ENCODE measurements around the gene PPP6R2.

PPP6R2 gene

DNA sequence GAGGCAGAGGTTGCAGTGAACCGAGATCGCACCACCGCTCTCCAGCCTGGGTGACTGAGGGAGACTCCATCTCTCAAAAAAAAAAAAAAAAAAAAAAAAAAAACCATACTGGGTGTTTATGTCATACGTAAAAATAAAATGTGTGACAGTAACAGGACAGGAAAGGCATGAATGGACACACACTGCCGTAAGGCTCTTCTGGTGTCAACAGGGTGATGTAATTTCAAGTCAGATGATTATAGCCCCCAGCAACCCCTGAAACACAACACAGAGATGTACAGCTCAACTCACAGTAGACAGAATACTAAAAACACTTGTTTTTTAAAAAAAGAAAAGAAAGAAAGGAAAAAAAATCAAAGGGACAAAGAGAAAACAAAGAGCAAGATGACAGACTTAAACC, 109.5 kb downstream of the PPP6R2 start:
- WGBS, 2 donors (ENCODE audit: extremely low coverage in 2 of 2, insufficient read length in 2 of 2, insufficient replicate concordance in 1 of 2), result no CpG with 5 or more reads among the region's 5 CpGs
- no peak overlapping the region for H3K4me2 ChIP-seq (ENCODE audit: insufficient read depth, low read length, poor library complexity, severe bottlenecking)
- H3K36me3 ChIP-seq (replicated peaks in 1 of 2; ENCODE audit: control insufficient read depth in 2 of 2, insufficient read depth in 2 of 2, low read length in 2 of 2), result peaks cover 51 to 91% of the 10 kb centered on the region in 2 donors
- H2BK12ac ChIP-seq (ENCODE audit: low read length), result no peak overlapping the region
- H3K9ac ChIP-seq (ENCODE audit: low read depth, low read length, poor library complexity), result no peak overlapping the region
- H3K4me1 ChIP-seq (ENCODE audit: control insufficient read depth in 2 of 2, insufficient read depth in 1 of 2, low read depth in 1 of 2, low read length in 2 of 2), result no peaks in the 10 kb centered on the region
- no peak for DNase-seq (ENCODE audit: low spot score)
- no peak overlapping the region for H2BK15ac ChIP-seq (ENCODE audit: low read length)
- no peak overlapping the region for H2BK5ac ChIP-seq (ENCODE audit: low read length)
- H3K18ac ChIP-seq (ENCODE audit: low read length), result no peak overlapping the region
- H4K91ac ChIP-seq (ENCODE audit: low read depth, low read length, poor library complexity), result no peak overlapping the region
- no peaks in the 10 kb centered on the region for H3K27me3 ChIP-seq (ENCODE audit: control insufficient read depth in 3 of 3, insufficient read depth in 3 of 3, low read depth in 1 of 3, low read length in 3 of 3)
- H3K14ac ChIP-seq (ENCODE audit: low read length), result no peak overlapping the region
- no peak overlapping the region for H2AK5ac ChIP-seq (ENCODE audit: low read depth, low read length)
- H3K9me3 ChIP-seq (replicated peaks in 1 of 2; ENCODE audit: control insufficient read depth in 2 of 2, insufficient read depth in 1 of 2, low read depth in 1 of 2, low read length in 2 of 2), result peaks cover 0 to 5% of the 10 kb centered on the region in 2 donors
- H4K8ac ChIP-seq (ENCODE audit: low read depth, low read length), result no peak overlapping the region
- no peak overlapping the region for H3K4me3 ChIP-seq (ENCODE audit: low read length in 2 of 2)
- H3K79me1 ChIP-seq (ENCODE audit: low read depth, low read length), result peaks cover 8% of the 10 kb centered on the region
- H2BK120ac ChIP-seq (ENCODE audit: low read depth, low read length), result no peak overlapping the region
- H3K4ac ChIP-seq (ENCODE audit: low read length), result no peak overlapping the region
- H3K27ac ChIP-seq (replicated peaks; ENCODE audit: low read length), result no peak overlapping the region
- no peak overlapping the region for H2AFZ ChIP-seq (ENCODE audit: low read length)
- no peak overlapping the region for H3K23ac ChIP-seq (ENCODE audit: low read depth, low read length, poor library complexity)

DNA sequence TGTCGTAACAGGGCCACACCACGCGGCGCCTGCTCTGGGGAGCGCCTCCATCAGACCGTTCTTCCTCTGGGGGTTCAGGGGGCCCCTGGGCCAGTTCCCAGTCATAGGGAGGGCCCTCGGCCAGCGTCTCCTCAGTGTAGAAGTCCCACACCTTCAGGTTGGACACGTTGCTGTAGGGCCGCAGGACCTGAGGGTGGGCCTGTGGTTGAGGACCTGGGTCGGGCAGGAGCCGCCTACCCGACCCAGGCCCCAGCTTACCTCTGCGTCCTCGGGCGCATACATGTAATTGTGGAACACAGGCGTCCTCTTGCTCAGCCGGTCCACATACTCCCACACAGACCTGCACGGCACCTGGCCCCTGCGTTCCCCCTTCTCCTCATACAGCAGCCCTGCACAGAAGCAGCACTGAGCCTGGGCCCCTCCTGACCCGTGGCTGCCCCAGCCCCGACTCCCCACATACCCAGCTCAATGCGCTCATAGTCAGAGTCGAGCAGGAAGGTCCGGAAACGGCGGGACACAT, 111.5 kb downstream of the PPP6R2 start:
- no peak overlapping the region for H3K14ac ChIP-seq (ENCODE audit: low read length)
- peaks cover 8% of the 10 kb centered on the region for H3K79me1 ChIP-seq (ENCODE audit: low read depth, low read length)
- H2BK120ac ChIP-seq (ENCODE audit: low read depth, low read length), result no peak overlapping the region
- H3K9ac ChIP-seq (ENCODE audit: low read depth, low read length, poor library complexity), result no peak overlapping the region
- no peak overlapping the region for H2BK12ac ChIP-seq (ENCODE audit: low read length)
- H2AFZ ChIP-seq (ENCODE audit: low read length), result no peak overlapping the region
- H2AK5ac ChIP-seq (ENCODE audit: low read depth, low read length), result no peak overlapping the region
- WGBS, 2 donors (ENCODE audit: extremely low coverage in 2 of 2, insufficient read length in 2 of 2, insufficient replicate concordance in 1 of 2), result no CpG with 5 or more reads among the region's 27 CpGs
- no peak overlapping the region for H3K4me2 ChIP-seq (ENCODE audit: insufficient read depth, low read length, poor library complexity, severe bottlenecking)
- peaks cover 0 to 5% of the 10 kb centered on the region in 2 donors for H3K9me3 ChIP-seq (replicated peaks in 1 of 2; ENCODE audit: control insufficient read depth in 2 of 2, insufficient read depth in 1 of 2, low read depth in 1 of 2, low read length in 2 of 2)
- no peak for DNase-seq (ENCODE audit: low spot score)
- no peak overlapping the region for H3K4ac ChIP-seq (ENCODE audit: low read length)
- H2BK15ac ChIP-seq (ENCODE audit: low read length), result no peak overlapping the region
- peak overlapping the region; percentile 53 for H2BK5ac ChIP-seq (ENCODE audit: low read length)
- peak overlapping the region; percentile 73 for H3K23ac ChIP-seq (ENCODE audit: low read depth, low read length, poor library complexity)
- H4K8ac ChIP-seq (ENCODE audit: low read depth, low read length), result no peak overlapping the region
- peaks cover 53 to 92% of the 10 kb centered on the region in 2 donors for H3K36me3 ChIP-seq (replicated peaks in 1 of 2; ENCODE audit: control insufficient read depth in 2 of 2, insufficient read depth in 2 of 2, low read length in 2 of 2)
- no peak overlapping the region for H3K18ac ChIP-seq (ENCODE audit: low read length)
- no peak overlapping the region for H3K4me3 ChIP-seq (ENCODE audit: low read length in 2 of 2)
- no peak overlapping the region for H3K27ac ChIP-seq (replicated peaks; ENCODE audit: low read length)
- no peaks in the 10 kb centered on the region for H3K27me3 ChIP-seq (ENCODE audit: control insufficient read depth in 3 of 3, insufficient read depth in 3 of 3, low read depth in 1 of 3, low read length in 3 of 3)
- no peak overlapping the region for H4K91ac ChIP-seq (ENCODE audit: low read depth, low read length, poor library complexity)
- H3K4me1 ChIP-seq (ENCODE audit: control insufficient read depth in 2 of 2, insufficient read depth in 1 of 2, low read depth in 1 of 2, low read length in 2 of 2), result no peaks in the 10 kb centered on the region

DNA sequence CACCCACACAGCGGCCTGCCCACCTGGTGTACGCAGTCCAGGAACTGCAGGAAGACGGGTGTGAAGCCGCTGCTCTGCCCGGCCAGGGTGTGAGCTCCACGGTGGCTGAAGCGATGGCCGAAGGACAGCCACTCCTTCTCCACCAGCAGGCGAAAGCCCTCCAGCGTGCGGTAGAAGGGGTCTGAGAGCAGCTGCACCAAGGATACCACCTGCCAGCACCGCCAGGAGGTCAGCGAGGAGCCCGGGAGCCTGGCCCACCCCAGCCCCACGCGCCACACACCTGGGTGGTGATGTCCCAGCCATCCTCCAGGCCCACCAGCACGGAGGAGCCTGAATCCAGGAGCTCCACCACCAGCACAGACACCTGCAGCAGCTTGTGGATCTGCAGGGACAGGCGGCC, 112.1 kb downstream of the PPP6R2 start:
- H2AFZ ChIP-seq (ENCODE audit: low read length), result no peak overlapping the region
- H3K79me1 ChIP-seq (ENCODE audit: low read depth, low read length), result peaks cover 5% of the 10 kb centered on the region
- peaks cover 0 to 2% of the 10 kb centered on the region in 2 donors for H3K9me3 ChIP-seq (replicated peaks in 1 of 2; ENCODE audit: control insufficient read depth in 2 of 2, insufficient read depth in 1 of 2, low read depth in 1 of 2, low read length in 2 of 2)
- H2AK5ac ChIP-seq (ENCODE audit: low read depth, low read length), result no peak overlapping the region
- H3K4me1 ChIP-seq (ENCODE audit: control insufficient read depth in 2 of 2, insufficient read depth in 1 of 2, low read depth in 1 of 2, low read length in 2 of 2), result no peaks in the 10 kb centered on the region
- H3K4me2 ChIP-seq (ENCODE audit: insufficient read depth, low read length, poor library complexity, severe bottlenecking), result no peak overlapping the region
- no peak overlapping the region for H4K8ac ChIP-seq (ENCODE audit: low read depth, low read length)
- H2BK15ac ChIP-seq (ENCODE audit: low read length), result no peak overlapping the region
- DNase-seq (ENCODE audit: low spot score), result no peak
- no peak overlapping the region for H4K91ac ChIP-seq (ENCODE audit: low read depth, low read length, poor library complexity)
- no peak overlapping the region for H3K4me3 ChIP-seq (ENCODE audit: low read length in 2 of 2)
- no peak overlapping the region for H3K27ac ChIP-seq (replicated peaks; ENCODE audit: low read length)
- no peak overlapping the region for H3K14ac ChIP-seq (ENCODE audit: low read length)
- peak overlapping the region; percentile 30 for H3K9ac ChIP-seq (ENCODE audit: low read depth, low read length, poor library complexity)
- H2BK5ac ChIP-seq (ENCODE audit: low read length), result peak overlapping the region; percentile 53
- H2BK12ac ChIP-seq (ENCODE audit: low read length), result no peak overlapping the region
- H3K27me3 ChIP-seq (ENCODE audit: control insufficient read depth in 3 of 3, insufficient read depth in 3 of 3, low read depth in 1 of 3, low read length in 3 of 3), result no peaks in the 10 kb centered on the region
- WGBS, 2 donors (ENCODE audit: extremely low coverage in 2 of 2, insufficient read length in 2 of 2, insufficient replicate concordance in 1 of 2), result no CpG with 5 or more reads among the region's 18 CpGs
- H2BK120ac ChIP-seq (ENCODE audit: low read depth, low read length), result no peak overlapping the region
- no peak overlapping the region for H3K18ac ChIP-seq (ENCODE audit: low read length)
- peaks cover 54 to 94% of the 10 kb centered on the region in 2 donors for H3K36me3 ChIP-seq (replicated peaks in 1 of 2; ENCODE audit: control insufficient read depth in 2 of 2, insufficient read depth in 2 of 2, low read length in 2 of 2)
- H3K23ac ChIP-seq (ENCODE audit: low read depth, low read length, poor library complexity), result peak overlapping the region; percentile 73
- H3K4ac ChIP-seq (ENCODE audit: low read length), result no peak overlapping the region

DNA sequence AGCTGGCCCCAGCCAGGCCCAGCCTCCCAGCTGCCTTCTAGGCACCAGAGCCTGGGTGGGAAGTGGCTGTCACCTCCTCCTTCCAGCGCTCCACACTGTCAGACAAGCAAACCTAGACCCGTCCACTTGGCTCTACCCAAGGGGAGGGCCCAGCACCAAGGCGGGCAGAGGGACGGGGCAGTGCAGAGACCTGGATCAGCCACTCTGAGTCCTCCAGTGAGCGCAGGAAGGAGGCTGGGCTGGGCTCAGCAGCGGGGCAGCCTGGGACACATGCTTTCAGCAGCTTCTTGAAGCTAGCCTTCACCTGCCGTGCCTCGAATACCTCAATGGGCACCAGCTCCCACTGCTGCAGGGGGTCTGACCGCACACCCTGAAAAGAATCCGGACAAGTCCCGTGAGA, 112.9 kb downstream of the PPP6R2 start:
- WGBS, 2 donors (ENCODE audit: extremely low coverage in 2 of 2, insufficient read length in 2 of 2, insufficient replicate concordance in 1 of 2), result no CpG with 5 or more reads among the region's 11 CpGs
- Histone ChIP-seq H3K4ac (ENCODE audit: low read length) (no peak overlapping the region), H2BK120ac (ENCODE audit: low read depth, low read length) (no peak overlapping the region)

More for the DNA sequence above, 112.9 kb downstream of the PPP6R2 start:
- H3K23ac ChIP-seq (ENCODE audit: low read depth, low read length, poor library complexity), result no peak overlapping the region
- no peak for DNase-seq (ENCODE audit: low spot score)
- H3K4me3 ChIP-seq (ENCODE audit: low read length in 2 of 2), result no peak overlapping the region
- no peak overlapping the region for H3K18ac ChIP-seq (ENCODE audit: low read length)
- H3K4me1 ChIP-seq (ENCODE audit: control insufficient read depth in 2 of 2, insufficient read depth in 1 of 2, low read depth in 1 of 2, low read length in 2 of 2), result no peaks in the 10 kb centered on the region
- H3K4me2 ChIP-seq (ENCODE audit: insufficient read depth, low read length, poor library complexity, severe bottlenecking), result no peak overlapping the region
- H3K27ac ChIP-seq (replicated peaks; ENCODE audit: low read length), result no peak overlapping the region
- H4K91ac ChIP-seq (ENCODE audit: low read depth, low read length, poor library complexity), result no peak overlapping the region
- no peak overlapping the region for H3K9ac ChIP-seq (ENCODE audit: low read depth, low read length, poor library complexity)
- H3K9me3 ChIP-seq (replicated peaks in 1 of 2; ENCODE audit: control insufficient read depth in 2 of 2, insufficient read depth in 1 of 2, low read depth in 1 of 2, low read length in 2 of 2), result peaks cover 0 to 2% of the 10 kb centered on the region in 2 donors
- H2AFZ ChIP-seq (ENCODE audit: low read length), result no peak overlapping the region
- peaks cover 5% of the 10 kb centered on the region for H3K79me1 ChIP-seq (ENCODE audit: low read depth, low read length)
- no peaks in the 10 kb centered on the region for H3K27me3 ChIP-seq (ENCODE audit: control insufficient read depth in 3 of 3, insufficient read depth in 3 of 3, low read depth in 1 of 3, low read length in 3 of 3)
- H2BK5ac ChIP-seq (ENCODE audit: low read length), result no peak overlapping the region
- no peak overlapping the region for H2BK15ac ChIP-seq (ENCODE audit: low read length)
- no peak overlapping the region for H2AK5ac ChIP-seq (ENCODE audit: low read depth, low read length)
- H3K36me3 ChIP-seq (replicated peaks in 1 of 2; ENCODE audit: control insufficient read depth in 2 of 2, insufficient read depth in 2 of 2, low read length in 2 of 2), result peaks cover 62 to 95% of the 10 kb centered on the region in 2 donors
- H4K8ac ChIP-seq (ENCODE audit: low read depth, low read length), result no peak overlapping the region
- no peak overlapping the region for H3K14ac ChIP-seq (ENCODE audit: low read length)
- no peak overlapping the region for H2BK12ac ChIP-seq (ENCODE audit: low read length)

Data from neuronal stem cell (in vitro differentiated cells).